GM23248 (cell line): ENCODE results near the gene CD47.

Source experiments
- EZH2 ChIP-seq: fragments of 200-600 bp; sonication (generic); IDR thresholded peaks from 2 replicates; pipeline ENCODE4 v1.6.1; 2018; ENCODE audit warnings: antibody characterized with exemption, mild to moderate bottlenecking; ENCODE audit not compliant: insufficient read depth, poor library complexity, severe bottlenecking
- EZH2phosphoT487 ChIP-seq: fragments of 200-600 bp; sonication (generic); IDR thresholded peaks from 2 replicates; pipeline ENCODE4 v1.6.1; 2018; ENCODE audit warnings: antibody characterized with exemption, moderate library complexity, mild to moderate bottlenecking, low read depth; ENCODE audit not compliant: insufficient read depth

- TF ChIP-seq EZH2phosphoT487 (no peak), EZH2 (no peak)
Measured at GRCh38 chr3:108137460-108137814, 46.6 kb upstream of the CD47 start.
